Tibial nerve (tissue), 4 donors: ENCODE data around the gene PIK3IP1. TPM values are rescaled to one million over a fixed set of nuclear protein-coding genes. Genes with fewer than 3 reads are reported as not detected.

Experiments
- DNase-seq, 2 donors: peaks; one replicate each; pipeline ENCODE4 v3.0.0-alpha.2; 2019; ENCODE audit warnings: low spot score in 2 of 2
- H3K27ac ChIP-seq, 4 donors: fragments of 200-600 bp; sonication (generic) in 3 of 4; one replicate each; pipeline ENCODE4 v1.5.1; 2017 to 2019; ENCODE audit warnings: mild to moderate bottlenecking in 1 of 4
- H3K27me3 ChIP-seq, 2 donors: fragments of 200-600 bp; sonication (generic) in 1 of 2; one replicate each; pipeline versions ENCODE4 v1.5.1 to v1.6.0; 2017 to 2019
- H3K36me3 ChIP-seq, 3 donors: fragments of 200-600 bp; sonication (generic); one replicate each; pipeline ENCODE4 v1.5.1; 2018 to 2019
- H3K4me1 ChIP-seq, 4 donors: fragments of 200-600 bp; sonication (generic) in 3 of 4; one replicate each; pipeline ENCODE4 v1.5.1; 2017 to 2019
- H3K4me3 ChIP-seq, 4 donors: fragments of 200-600 bp; sonication (generic) in 3 of 4; one replicate each; pipeline ENCODE4 v1.5.1; 2017 to 2019; ENCODE audit warnings: mild to moderate bottlenecking in 1 of 4, moderate library complexity in 1 of 4
- H3K9me3 ChIP-seq, 4 donors: fragments of 200-600 bp; sonication (generic) in 3 of 4; one replicate each; pipeline ENCODE4 v1.5.1; 2017 to 2019
- EP300 ChIP-seq, 2 donors: sonication (generic); formaldehyde crosslinking; IDR thresholded peaks; one replicate each; pipeline ENCODE4 v1.6.1; 2017; ENCODE audit warnings: antibody characterized with exemption in 2 of 2, mild to moderate bottlenecking in 1 of 2
- POLR2A ChIP-seq, 2 donors: fragments of 450-650 bp; IDR thresholded peaks; one replicate each; pipeline ENCODE4 v1.6.1; 2017; ENCODE audit warnings: antibody characterized with exemption in 2 of 2, mild to moderate bottlenecking in 2 of 2, moderate library complexity in 2 of 2
- WGBS, 2 donors: methylation state at CpG; one replicate each; pipeline ENCODE4 v1.1.5; 2018; 5-methylcytosine and 5-hydroxymethylcytosine counted together
- total RNA-seq, 4 donors: library from RNA; depleted of rRNA; stranded (reverse); fragments of >200 nt; gene quantifications; one replicate each; pipeline ENCODE4 v1.1.0, GENCODE V29; 2016
- TF ChIP-seq, protein P1 (sequence below), 5 experiments: fragments of 200-600 bp in 3 of 5; fragments of 450-650 bp in 2 of 5; sonication (generic) in 3 of 5; IDR thresholded peaks; one replicate each; pipeline ENCODE4 v1.5.1; 2016 to 2019; ENCODE audit warnings: antibody characterized with exemption in 5 of 5, mild to moderate bottlenecking in 3 of 5, moderate library complexity in 2 of 5

PIK3IP1 gene, protein sequence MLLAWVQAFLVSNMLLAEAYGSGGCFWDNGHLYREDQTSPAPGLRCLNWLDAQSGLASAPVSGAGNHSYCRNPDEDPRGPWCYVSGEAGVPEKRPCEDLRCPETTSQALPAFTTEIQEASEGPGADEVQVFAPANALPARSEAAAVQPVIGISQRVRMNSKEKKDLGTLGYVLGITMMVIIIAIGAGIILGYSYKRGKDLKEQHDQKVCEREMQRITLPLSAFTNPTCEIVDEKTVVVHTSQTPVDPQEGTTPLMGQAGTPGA
- 100 to 1,000 TPM in 1 of 4 donors, 10 to 100 TPM in 3; 54.8 to 106 (median 80.5) TPM for total RNA-seq

- Histone ChIP-seq H3K4me3 (peak within 1 kb of the TSS; percentile 53 to 96 (median 84)), H3K4me1 (peaks cover 0 to 73% (median 52%) of the 10 kb centered on the region in 4 donors), H3K36me3 (peaks cover 0 to 22% (median 19%) of the 10 kb centered on the region in 3 donors), H3K9me3 (no peaks in the 10 kb centered on the region), H3K27ac (peak within 1 kb of the TSS; percentile 92 to 99 (median 98)), H3K27me3 (no peaks in the 10 kb centered on the region)
- 19 to 20% methylated on average over 19 of the region's 19 CpGs for WGBS, 2 donors
- peak; percentile 88 to 91 for DNase-seq
- TF ChIP-seq POLR2A (IDR thresholded peaks at IDR 0.05): peak; percentile 90 to 95
- TF ChIP-seq, protein P1, sequence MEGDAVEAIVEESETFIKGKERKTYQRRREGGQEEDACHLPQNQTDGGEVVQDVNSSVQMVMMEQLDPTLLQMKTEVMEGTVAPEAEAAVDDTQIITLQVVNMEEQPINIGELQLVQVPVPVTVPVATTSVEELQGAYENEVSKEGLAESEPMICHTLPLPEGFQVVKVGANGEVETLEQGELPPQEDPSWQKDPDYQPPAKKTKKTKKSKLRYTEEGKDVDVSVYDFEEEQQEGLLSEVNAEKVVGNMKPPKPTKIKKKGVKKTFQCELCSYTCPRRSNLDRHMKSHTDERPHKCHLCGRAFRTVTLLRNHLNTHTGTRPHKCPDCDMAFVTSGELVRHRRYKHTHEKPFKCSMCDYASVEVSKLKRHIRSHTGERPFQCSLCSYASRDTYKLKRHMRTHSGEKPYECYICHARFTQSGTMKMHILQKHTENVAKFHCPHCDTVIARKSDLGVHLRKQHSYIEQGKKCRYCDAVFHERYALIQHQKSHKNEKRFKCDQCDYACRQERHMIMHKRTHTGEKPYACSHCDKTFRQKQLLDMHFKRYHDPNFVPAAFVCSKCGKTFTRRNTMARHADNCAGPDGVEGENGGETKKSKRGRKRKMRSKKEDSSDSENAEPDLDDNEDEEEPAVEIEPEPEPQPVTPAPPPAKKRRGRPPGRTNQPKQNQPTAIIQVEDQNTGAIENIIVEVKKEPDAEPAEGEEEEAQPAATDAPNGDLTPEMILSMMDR (IDR thresholded peaks at IDR 0.05): peak; percentile 50 to 74 (median 63)
- TF ChIP-seq EP300 (IDR thresholded peaks at IDR 0.05): peak; percentile 84 to 99
These were observed at the start of gene PIK3IP1 for GRCh38 chr22:31292236-31292989. PIK3IP1 (minus strand) TSS chr22:31292488; CDS start chr22:31292344, 144 bp downstream.

DNA sequence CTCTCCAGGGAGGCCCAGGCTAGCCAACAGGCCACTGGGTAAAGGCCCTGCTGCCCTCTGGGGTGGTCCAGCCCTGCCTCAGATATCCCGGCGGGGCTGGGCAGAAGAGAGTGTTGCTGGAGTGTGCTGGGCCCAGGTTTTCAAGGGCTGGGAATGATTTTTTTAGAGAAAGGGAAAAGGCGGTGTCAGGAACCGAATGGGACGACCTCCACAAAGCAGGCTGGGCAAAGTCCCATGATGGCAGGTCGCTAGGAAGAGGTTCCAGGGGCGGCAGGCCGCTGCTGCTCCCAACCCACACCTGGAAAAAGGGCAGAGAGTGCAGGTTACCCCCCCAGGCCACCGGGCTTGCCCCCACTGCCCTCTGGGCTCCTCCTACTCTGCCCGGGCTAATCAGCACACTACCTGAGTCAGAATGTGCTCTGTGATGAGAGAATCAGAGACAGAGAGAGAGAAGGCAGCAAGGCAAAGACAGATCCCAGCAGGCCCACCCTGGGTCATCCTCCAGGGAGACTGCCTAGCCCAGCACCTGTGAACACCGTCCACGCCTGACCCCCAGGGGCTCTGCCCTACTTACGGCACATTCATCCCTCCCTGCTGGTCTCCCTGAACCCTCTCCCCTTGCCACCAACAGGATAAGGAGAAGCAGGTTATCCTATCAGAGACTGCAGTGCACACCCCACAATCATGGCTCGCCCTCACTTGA lies 49.2 kb upstream of the PIK3IP1 start:
- DNase-seq: no peak
- TF ChIP-seq, protein P1 (IDR thresholded peaks at IDR 0.05): no peak
- no peak for TF ChIP-seq POLR2A (IDR thresholded peaks at IDR 0.05)
- TF ChIP-seq EP300 (IDR thresholded peaks at IDR 0.05): no peak
- peaks cover 4 to 71% (median 34%) of the 10 kb centered on the region in 4 donors for H3K4me1 ChIP-seq
- H3K4me3 ChIP-seq: no peak overlapping the region
- no peaks in the 10 kb centered on the region for H3K9me3 ChIP-seq
- WGBS, 2 donors: 73 to 81% methylated on average over 14 of the region's 14 CpGs
- H3K27me3 ChIP-seq: no peaks in the 10 kb centered on the region
- peaks cover 0 to 59% (median 0%) of the 10 kb centered on the region in 3 donors for H3K36me3 ChIP-seq
- peak overlapping the region in 2 of 4 donors; percentile 88 for H3K27ac ChIP-seq

DNA sequence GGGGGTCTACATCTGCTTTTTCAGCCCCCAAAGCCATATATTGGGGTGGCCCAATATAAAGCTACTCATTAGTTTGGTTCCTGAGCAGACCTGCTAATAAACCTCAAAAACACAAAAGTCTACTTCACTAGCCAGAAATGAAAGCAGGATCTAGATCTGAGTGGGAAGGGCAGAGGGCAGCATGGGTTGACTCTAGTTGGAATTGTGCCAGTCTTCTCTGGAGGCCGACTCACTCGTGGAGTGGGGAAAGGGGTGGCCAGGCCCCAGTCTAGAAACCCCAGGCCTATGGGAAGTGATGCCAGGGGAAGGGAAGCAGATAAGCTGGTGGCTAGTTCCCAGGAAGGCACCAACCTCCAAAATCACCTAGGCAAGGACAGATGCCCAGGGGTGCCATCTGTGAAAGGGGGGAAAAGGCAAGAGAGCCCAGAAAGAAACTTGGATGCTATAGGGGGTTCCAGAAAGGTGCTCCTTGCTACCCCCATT lies 48.5 kb upstream of the PIK3IP1 start:
- TF ChIP-seq, protein P1 (IDR thresholded peaks at IDR 0.05): no peak
- TF ChIP-seq POLR2A (IDR thresholded peaks at IDR 0.05) (no peak), EP300 (IDR thresholded peaks at IDR 0.05) (no peak)
- Histone ChIP-seq H3K27ac (peak overlapping the region in 2 of 4 donors; percentile 88), H3K9me3 (no peaks in the 10 kb centered on the region), H3K36me3 (peaks cover 0 to 61% (median under 1%) of the 10 kb centered on the region in 3 donors), H3K27me3 (no peaks in the 10 kb centered on the region), H3K4me3 (no peak overlapping the region), H3K4me1 (peaks cover 4 to 71% (median 34%) of the 10 kb centered on the region in 4 donors)
- 0 to 5% methylated on average over 2 of the region's 2 CpGs for WGBS, 2 donors
- DNase-seq: no peak

GRCh38 chr22:31340360-31340759 lies 48.1 kb upstream of the PIK3IP1 start:
- Histone ChIP-seq H3K36me3 (peaks cover 0 to 66% (median 5%) of the 10 kb centered on the region in 3 donors), H3K4me3 (no peak overlapping the region), H3K9me3 (no peaks in the 10 kb centered on the region), H3K27ac (peak overlapping the region in 2 of 4 donors; percentile 88), H3K4me1 (peaks cover 4 to 70% (median 32%) of the 10 kb centered on the region in 4 donors), H3K27me3 (no peaks in the 10 kb centered on the region)
- DNase-seq: no peak
- 79 to 81% methylated on average over 6 of the region's 6 CpGs for WGBS, 2 donors
- TF ChIP-seq POLR2A (IDR thresholded peaks at IDR 0.05): no peak
- TF ChIP-seq, protein P1 (IDR thresholded peaks at IDR 0.05): no peak
- no peak for TF ChIP-seq EP300 (IDR thresholded peaks at IDR 0.05)
